CD4-positive, alpha-beta T cell (primary cell): ENCODE measurements around the gene PTGES2. TPM values are rescaled to one million over a fixed set of nuclear protein-coding genes. Genes with fewer than 3 reads are reported as not detected.
A peak's percentile ranks its signal among the peaks of the same experiment; 100 is the strongest.

ENCODE experiments used
- ATAC-seq: fragments of 200-7000 bp; cut with Tn5 transposase; one replicate; pipeline ENCODE4 v1.10.0; 2022; ENCODE audit warnings: mild to moderate bottlenecking; ENCODE audit not compliant: poor library complexity
- CTCF ChIA-PET: fragments of 350-600 bp; sonication (Branson Sonifier 250); formaldehyde crosslinking; loops from one replicate; lab custom pipeline; 2021; ENCODE audit warnings: antibody characterized with exemption, inconsistent platforms; lab: Charles Lee
- POLR2A ChIA-PET: fragments of 350-600 bp; sonication (Branson Sonifier 250); formaldehyde crosslinking; loops from one replicate; lab custom pipeline; 2021; ENCODE audit warnings: antibody characterized with exemption, inconsistent platforms; lab: Charles Lee
- DNase-seq, 14 experiments: peaks; one replicate each; pipeline ENCODE4 v3.0.0-alpha.2; 2013 to 2020; ENCODE audit warnings: mixed read lengths in 2 of 14
- H3K27ac ChIP-seq, 2 donors: one replicate each; pipeline versions ENCODE4 v1.5.1 to v1.7.0; 2013; ENCODE audit warnings: low read length in 2 of 2, low read depth in 1 of 2, mild to moderate bottlenecking in 1 of 2
- H3K27me3 ChIP-seq, 2 experiments: 1 replicate in 1 of 2; 2 replicates in 1 of 2; pipeline versions ENCODE4 v1.6.1 to v1.7.0; 2013; ENCODE audit warnings: low read length in 2 of 2, control low read depth in 1 of 2, mild to moderate bottlenecking in 1 of 2, moderate library complexity in 1 of 2; ENCODE audit not compliant: insufficient read depth in 2 of 2, control insufficient read depth in 1 of 2
- H3K36me3 ChIP-seq: one replicate; pipeline ENCODE4 v1.6.1; 2013; ENCODE audit warnings: low read length, control low read depth; ENCODE audit not compliant: insufficient read depth
- H3K4me1 ChIP-seq: one replicate; pipeline ENCODE4 v1.6.1; 2013; ENCODE audit warnings: low read length, control low read depth; ENCODE audit not compliant: insufficient read depth
- H3K4me3 ChIP-seq: one replicate; pipeline ENCODE4 v1.5.1; 2013; ENCODE audit warnings: mild to moderate bottlenecking, low read length, moderate library complexity
- H3K9me3 ChIP-seq, 2 experiments: 1 replicate in 1 of 2; 2 replicates in 1 of 2; pipeline versions ENCODE4 v1.6.1 to v1.7.0; 2013; ENCODE audit warnings: low read length in 2 of 2, mild to moderate bottlenecking in 2 of 2, control low read depth in 1 of 2, moderate library complexity in 1 of 2; ENCODE audit not compliant: control insufficient read depth in 1 of 2, insufficient read depth in 1 of 2
- H3K27ac Mint-ChIP-seq: one replicate; pipeline ENCODE4 v1.8.0; 2020; ENCODE audit warnings: mixed read lengths
- H3K27me3 Mint-ChIP-seq: one replicate; pipeline ENCODE4 v1.8.0; 2021; ENCODE audit warnings: mixed read lengths
- H3K36me3 Mint-ChIP-seq: one replicate; pipeline ENCODE4 v1.8.0; 2021; ENCODE audit warnings: low read depth, mixed read lengths
- H3K4me1 Mint-ChIP-seq: one replicate; pipeline ENCODE4 v1.8.0; 2021; ENCODE audit warnings: low read depth, mixed read lengths
- H3K4me3 Mint-ChIP-seq: one replicate; pipeline ENCODE4 v1.8.0; 2020; ENCODE audit warnings: mild to moderate bottlenecking, mixed read lengths
- H3K9me3 Mint-ChIP-seq: one replicate; pipeline ENCODE4 v1.8.0; 2020; ENCODE audit warnings: mixed read lengths
- intact Hi-C, 2 experiments: fragments of 100-400 bp; cut with DNase I in 1 of 2; cut with micrococcal nuclease in 1 of 2; formaldehyde crosslinking; loops; one replicate each; pipeline versions ENCODE4 v1.15.1 to v1.9.0; 2023 to 2025; cut with DNase I, micrococcal nuclease
- total RNA-seq, 174 experiments: library from RNA in 2 of 174; stranded (reverse) in 2 of 174; gene quantifications; one replicate each; pipeline ENCODE4 v1.2.3 and lab custom pipeline; 2021 to 2026
- TF ChIP-seq, protein P1 (sequence below): fragments of 200-600 bp; IDR thresholded peaks from one replicate; pipeline ENCODE4 v1.8.0; 2022; ENCODE audit warnings: antibody characterized with exemption, mild to moderate bottlenecking

Gene PTGES2
- total RNA-seq, 2 experiments from 2014 or later = 43.7 to 43.8 TPM

DNA sequence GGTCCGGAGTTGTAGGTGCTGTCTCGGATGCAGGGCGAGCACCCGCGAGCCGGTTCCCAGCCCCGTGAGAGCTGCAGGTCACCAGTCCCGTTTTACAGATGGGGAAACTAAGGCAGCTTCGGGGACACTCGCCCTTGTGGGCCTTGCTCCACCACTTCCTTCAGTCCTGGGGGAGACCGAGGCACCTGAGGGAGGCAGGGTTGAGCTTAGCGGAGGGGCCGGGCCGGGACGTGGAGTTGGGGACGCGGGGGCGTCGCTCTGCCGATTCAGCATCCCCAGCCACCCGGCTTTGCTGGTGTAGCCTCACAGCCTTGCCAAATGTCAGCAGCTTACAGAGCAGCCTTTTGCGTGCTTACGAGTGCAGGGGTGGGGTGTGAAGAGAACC lies 33.1 kb upstream of the PTGES2 start:
- no peaks in the 10 kb centered on the region for H3K9me3 Mint-ChIP-seq
- Histone ChIP-seq H3K27me3 (no peaks in the 10 kb centered on the region), H3K4me1 (peaks cover 24% of the 10 kb centered on the region), H3K27ac (peak overlapping the region; percentile 65 to 77), H3K36me3 (peaks cover 22% of the 10 kb centered on the region), H3K9me3 (no peaks in the 10 kb centered on the region), H3K4me3 (peak overlapping the region; percentile 97)
- ChIA-PET CTCF (interaction anchor here (0.6 to 2.9 kb wide), 4 partner anchors 30 to 1737 kb away, joined by 3 to 8 read pairs (median 3); partner anchors contain the start of gene CIZ1), POLR2A (interaction anchor here (0.5 to 4.4 kb wide), 10 partner anchors 9 to 1731 kb away, joined by 3 to 29 read pairs (median 4); partner anchors contain the start of gene PTGES2)
- DNase-seq = peak in 9 of 14 experiments; percentile 12 to 62 (median 22)
- H3K27ac Mint-ChIP-seq = peak overlapping the region; percentile 92
- H3K4me3 Mint-ChIP-seq = peak overlapping the region; percentile 89
- intact Hi-C loops = loop anchor here (1.0 to 2.0 kb wide), 4 partner anchors 31 to 115 kb away; partner anchors contain the start of gene CIZ1 (in 1 of the 2)
- no peaks in the 10 kb centered on the region for H3K27me3 Mint-ChIP-seq
- peaks cover 25% of the 10 kb centered on the region for H3K36me3 Mint-ChIP-seq
- H3K4me1 Mint-ChIP-seq = peaks cover 20% of the 10 kb centered on the region
- peak; percentile 11 for ATAC-seq
- TF ChIP-seq, protein P1, sequence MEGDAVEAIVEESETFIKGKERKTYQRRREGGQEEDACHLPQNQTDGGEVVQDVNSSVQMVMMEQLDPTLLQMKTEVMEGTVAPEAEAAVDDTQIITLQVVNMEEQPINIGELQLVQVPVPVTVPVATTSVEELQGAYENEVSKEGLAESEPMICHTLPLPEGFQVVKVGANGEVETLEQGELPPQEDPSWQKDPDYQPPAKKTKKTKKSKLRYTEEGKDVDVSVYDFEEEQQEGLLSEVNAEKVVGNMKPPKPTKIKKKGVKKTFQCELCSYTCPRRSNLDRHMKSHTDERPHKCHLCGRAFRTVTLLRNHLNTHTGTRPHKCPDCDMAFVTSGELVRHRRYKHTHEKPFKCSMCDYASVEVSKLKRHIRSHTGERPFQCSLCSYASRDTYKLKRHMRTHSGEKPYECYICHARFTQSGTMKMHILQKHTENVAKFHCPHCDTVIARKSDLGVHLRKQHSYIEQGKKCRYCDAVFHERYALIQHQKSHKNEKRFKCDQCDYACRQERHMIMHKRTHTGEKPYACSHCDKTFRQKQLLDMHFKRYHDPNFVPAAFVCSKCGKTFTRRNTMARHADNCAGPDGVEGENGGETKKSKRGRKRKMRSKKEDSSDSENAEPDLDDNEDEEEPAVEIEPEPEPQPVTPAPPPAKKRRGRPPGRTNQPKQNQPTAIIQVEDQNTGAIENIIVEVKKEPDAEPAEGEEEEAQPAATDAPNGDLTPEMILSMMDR = no peak

GRCh38 chr9:128159784-128160602 lies 32.5 kb upstream of the PTGES2 start, which contains the start of gene BBLN:
Gene BBLN, plus strand, starts transcription at chr9:128160265. Its CDS starts 143 bp downstream, at chr9:128160408.
- no peaks in the 10 kb centered on the region for H3K9me3 ChIP-seq
- Mint-ChIP-seq H3K4me3 (peak within 1 kb of the TSS; percentile 89), H3K27ac (peak within 1 kb of the TSS; percentile 92), H3K4me1 (peaks cover 20% of the 10 kb centered on the region), H3K9me3 (no peaks in the 10 kb centered on the region), H3K27me3 (no peaks in the 10 kb centered on the region), H3K36me3 (peaks cover 25% of the 10 kb centered on the region)
- ChIA-PET CTCF (interaction anchor here (0.6 to 2.9 kb wide), 5 partner anchors 31 to 1738 kb away, joined by 3 to 8 read pairs (median 3); partner anchors contain the start of gene CIZ1), POLR2A (interaction anchor here (0.6 to 4.4 kb wide), 14 partner anchors 10 to 393 kb away, joined by 3 to 29 read pairs (median 5); partner anchors contain the start of genes GOLGA2, NAIF1, PTGES2 and SWI5)
- peak within 1 kb of the TSS; percentile 77 to 86 for H3K27ac ChIP-seq
- TF ChIP-seq, protein P1 = no peak
- no peaks in the 10 kb centered on the region for H3K27me3 ChIP-seq
- peak; percentile 78 for ATAC-seq
- H3K36me3 ChIP-seq = peaks cover 22% of the 10 kb centered on the region
- H3K4me3 ChIP-seq = peak within 1 kb of the TSS; percentile 97
- peak; percentile 86 to 97 (median 92) for DNase-seq
- peaks cover 24% of the 10 kb centered on the region for H3K4me1 ChIP-seq
- intact Hi-C loops = loop anchor here (1.0 to 10.0 kb wide), 5 partner anchors 31 to 935 kb away; partner anchors contain the start of gene CIZ1 (in 1 of the 2)

DNA sequence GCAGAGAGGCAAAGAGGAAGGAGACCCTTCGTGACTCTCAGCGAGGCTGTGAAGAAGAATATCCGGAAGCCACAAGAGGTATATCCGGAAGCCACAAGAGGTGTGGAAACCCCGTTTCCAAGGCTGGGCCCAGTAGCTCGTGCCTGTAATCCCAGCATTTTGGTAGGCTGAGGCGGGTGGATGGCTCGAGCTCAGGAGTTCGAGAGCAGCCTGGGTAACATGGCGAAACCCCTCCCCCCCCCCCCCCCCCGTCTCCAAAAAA lies 31.9 kb upstream of the PTGES2 start:
- DNase-seq (peak; percentile 19 to 89 (median 46)), ATAC-seq (peak; percentile 61)
- Mint-ChIP-seq H3K9me3 (no peaks in the 10 kb centered on the region), H3K4me3 (peak overlapping the region; percentile 89), H3K4me1 (peaks cover 20% of the 10 kb centered on the region), H3K27ac (peak overlapping the region; percentile 92), H3K36me3 (peaks cover 22% of the 10 kb centered on the region), H3K27me3 (no peaks in the 10 kb centered on the region)
- CTCF ChIA-PET = interaction anchor here (1.5 to 2.9 kb wide), 2 partner anchors 31 to 32 kb away, joined by 4 to 8 read pairs; partner anchors contain the start of gene CIZ1
- Histone ChIP-seq H3K27ac (peak overlapping the region; percentile 48 to 86), H3K27me3 (no peaks in the 10 kb centered on the region), H3K4me3 (peak overlapping the region; percentile 97), H3K36me3 (peaks cover 19% of the 10 kb centered on the region), H3K9me3 (no peaks in the 10 kb centered on the region), H3K4me1 (peaks cover 24% of the 10 kb centered on the region)
- TF ChIP-seq, protein P1 = no peak
- POLR2A ChIA-PET = interaction anchor here (0.6 to 4.4 kb wide), 11 partner anchors 10 to 394 kb away, joined by 3 to 29 read pairs (median 5); partner anchors contain the start of genes GOLGA2, NAIF1, PTGES2 and SWI5
- intact Hi-C loops = loop anchor here in 1 of 2 experiments (10.0 kb wide), 1 partner anchor 935 kb away; no protein-coding TSS in a partner anchor
